GM12872 (cell line): ENCODE data around the gene NALCN.
A peak's percentile ranks its signal among the peaks of the same experiment; 100 is the strongest.

ENCODE experiments used
- TF ChIP-seq, protein P1 (sequence below): IDR thresholded peaks from 3 replicates; pipeline ENCODE4 v1.5.1; 2011; ENCODE audit warnings: low read depth, mild to moderate bottlenecking, low read length, moderate library complexity; ENCODE audit not compliant: insufficient read depth

The NALCN gene

DNA sequence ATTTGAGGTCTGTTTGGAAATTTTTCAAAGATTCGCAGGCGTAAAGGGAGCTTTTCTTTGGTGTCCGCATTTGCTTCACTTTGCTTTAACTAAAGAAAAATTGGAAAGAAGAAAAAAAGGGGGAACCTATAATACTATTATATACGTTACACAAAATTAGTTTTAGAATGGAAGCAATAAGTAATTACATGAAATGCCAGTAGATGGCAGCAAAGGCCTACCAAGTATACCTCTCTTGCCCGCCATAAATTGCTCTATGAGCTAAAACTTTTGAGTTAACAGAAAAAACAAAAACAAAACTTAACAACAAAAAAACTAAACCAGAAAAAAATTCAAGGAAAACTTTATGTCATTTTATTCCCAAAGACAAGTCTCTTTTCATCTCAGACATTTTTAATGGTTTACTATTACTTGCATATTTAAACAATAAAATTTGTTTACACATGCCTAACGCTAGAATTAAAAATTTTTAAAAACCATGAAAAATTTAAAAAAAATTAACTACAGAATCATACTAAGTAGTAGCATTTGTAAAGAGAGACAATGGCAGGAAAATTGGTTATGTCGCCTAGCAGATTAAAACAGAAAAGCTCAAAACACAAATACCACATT is 271.4 kb downstream of the NALCN start:
- TF ChIP-seq, protein P1, sequence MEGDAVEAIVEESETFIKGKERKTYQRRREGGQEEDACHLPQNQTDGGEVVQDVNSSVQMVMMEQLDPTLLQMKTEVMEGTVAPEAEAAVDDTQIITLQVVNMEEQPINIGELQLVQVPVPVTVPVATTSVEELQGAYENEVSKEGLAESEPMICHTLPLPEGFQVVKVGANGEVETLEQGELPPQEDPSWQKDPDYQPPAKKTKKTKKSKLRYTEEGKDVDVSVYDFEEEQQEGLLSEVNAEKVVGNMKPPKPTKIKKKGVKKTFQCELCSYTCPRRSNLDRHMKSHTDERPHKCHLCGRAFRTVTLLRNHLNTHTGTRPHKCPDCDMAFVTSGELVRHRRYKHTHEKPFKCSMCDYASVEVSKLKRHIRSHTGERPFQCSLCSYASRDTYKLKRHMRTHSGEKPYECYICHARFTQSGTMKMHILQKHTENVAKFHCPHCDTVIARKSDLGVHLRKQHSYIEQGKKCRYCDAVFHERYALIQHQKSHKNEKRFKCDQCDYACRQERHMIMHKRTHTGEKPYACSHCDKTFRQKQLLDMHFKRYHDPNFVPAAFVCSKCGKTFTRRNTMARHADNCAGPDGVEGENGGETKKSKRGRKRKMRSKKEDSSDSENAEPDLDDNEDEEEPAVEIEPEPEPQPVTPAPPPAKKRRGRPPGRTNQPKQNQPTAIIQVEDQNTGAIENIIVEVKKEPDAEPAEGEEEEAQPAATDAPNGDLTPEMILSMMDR: peak; percentile 58

GRCh38 chr13:101140936-101141335 is 275.4 kb downstream of the NALCN start:
- TF ChIP-seq, protein P1: no peak

DNA sequence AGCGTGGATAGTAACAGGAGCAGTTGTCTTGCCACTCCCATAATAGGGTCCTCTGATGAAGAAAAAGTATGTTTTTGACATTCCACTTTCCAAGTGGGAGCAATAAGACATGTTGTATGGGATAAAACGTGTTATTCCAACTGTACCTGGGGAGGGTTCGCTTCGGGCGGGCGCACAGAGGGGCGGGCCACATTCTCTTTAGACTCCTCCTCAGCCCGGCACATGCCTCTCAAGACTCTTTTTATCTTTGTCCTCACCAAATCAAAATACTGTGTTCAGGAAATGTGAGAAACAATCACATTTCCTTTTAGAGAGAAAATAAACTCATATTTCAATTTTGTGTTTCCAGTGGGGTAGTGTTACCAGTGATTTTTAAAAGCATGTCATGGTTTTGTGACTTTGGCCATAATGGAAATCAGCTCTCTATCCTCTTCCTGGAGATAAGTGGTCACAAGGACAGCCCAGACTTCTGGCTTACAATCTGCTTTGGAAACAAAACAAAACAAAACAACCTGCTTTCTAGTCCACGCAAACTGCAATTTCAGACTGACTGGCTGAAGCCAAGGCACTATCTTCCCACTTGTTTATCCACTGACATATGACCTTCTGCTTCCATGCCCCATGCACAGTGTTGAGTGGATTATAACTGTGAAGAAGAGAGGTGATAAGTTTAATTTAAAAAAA is 276.1 kb downstream of the NALCN start:
- TF ChIP-seq, protein P1: no peak

- TF ChIP-seq, protein P1: no peak
Observed at GRCh38 chr13:101139081-101139480, 277.2 kb downstream of the NALCN start.

- TF ChIP-seq, protein P1: peak; percentile 60
Observed at GRCh38 chr13:101127741-101128353, 288.5 kb downstream of the NALCN start.

DNA sequence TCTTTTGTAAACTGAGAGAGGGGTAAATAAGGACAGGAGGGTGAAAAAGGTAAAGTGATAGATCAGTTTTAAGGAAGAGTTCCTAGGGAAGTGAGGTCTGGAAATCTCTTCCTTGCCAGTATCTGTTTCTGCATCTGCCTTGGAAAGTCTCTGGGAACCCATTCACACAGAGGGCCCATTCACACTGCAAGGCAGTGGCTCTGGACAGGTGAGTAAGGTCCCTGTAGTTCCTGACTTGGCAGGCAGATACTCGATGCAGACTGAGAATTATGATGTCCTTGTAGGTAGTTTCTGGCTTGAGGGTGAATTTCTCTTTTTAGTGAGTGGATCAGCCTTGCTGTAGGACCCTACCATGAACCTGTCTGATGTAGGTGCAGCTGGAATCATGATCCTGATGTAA is 293.3 kb downstream of the NALCN start:
- TF ChIP-seq, protein P1: no peak

- TF ChIP-seq, protein P1: no peak
Observed at GRCh38 chr13:101121608-101122007, 294.7 kb downstream of the NALCN start.
